NCI-H526 treated with DMSO at 0.1 percent for 48 hours (cell line): ENCODE data around the gene FGF22.
A peak's percentile ranks its signal among the peaks of the same experiment; 100 is the strongest.

Experiments used
- DNase-seq: peaks from one replicate; lab custom pipeline; 2025; lab: John Stamatoyannopoulos, UW

The FGF22 gene

GRCh38 chr19:680287-681028 lies 40.8 kb downstream of the FGF22 start:
- peak; percentile 82 for DNase-seq

GRCh38 chr19:681029-682019 lies 41.6 kb downstream of the FGF22 start:
- DNase-seq = no peak

DNA sequence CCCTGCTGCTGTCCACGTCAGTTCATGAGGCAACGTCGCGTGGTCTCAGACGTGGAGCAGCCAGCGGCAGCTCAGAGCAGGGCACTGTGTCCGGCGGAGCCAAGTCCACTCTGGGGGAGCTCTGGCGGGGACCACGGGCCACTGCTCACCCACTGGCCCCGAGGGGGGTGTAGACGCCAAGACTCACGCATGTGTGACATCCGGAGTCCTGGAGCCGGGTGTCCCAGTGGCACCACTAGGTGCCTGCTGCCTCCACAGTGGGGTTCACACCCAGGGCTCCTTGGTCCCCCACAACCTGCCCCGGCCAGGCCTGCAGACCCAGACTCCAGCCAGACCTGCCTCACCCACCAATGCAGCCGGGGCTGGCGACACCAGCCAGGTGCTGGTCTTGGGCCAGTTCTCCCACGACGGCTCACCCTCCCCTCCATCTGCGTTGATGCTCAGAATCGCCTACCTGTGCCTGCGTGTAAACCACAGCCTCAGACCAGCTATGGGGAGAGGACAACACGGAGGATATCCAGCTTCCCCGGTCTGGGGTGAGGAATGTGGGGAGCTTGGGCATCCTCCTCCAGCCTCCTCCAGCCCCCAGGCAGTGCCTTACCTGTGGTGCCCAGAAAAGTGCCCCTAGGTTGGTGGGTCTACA lies 43.1 kb downstream of the FGF22 start:
- DNase-seq = no peak

DNA sequence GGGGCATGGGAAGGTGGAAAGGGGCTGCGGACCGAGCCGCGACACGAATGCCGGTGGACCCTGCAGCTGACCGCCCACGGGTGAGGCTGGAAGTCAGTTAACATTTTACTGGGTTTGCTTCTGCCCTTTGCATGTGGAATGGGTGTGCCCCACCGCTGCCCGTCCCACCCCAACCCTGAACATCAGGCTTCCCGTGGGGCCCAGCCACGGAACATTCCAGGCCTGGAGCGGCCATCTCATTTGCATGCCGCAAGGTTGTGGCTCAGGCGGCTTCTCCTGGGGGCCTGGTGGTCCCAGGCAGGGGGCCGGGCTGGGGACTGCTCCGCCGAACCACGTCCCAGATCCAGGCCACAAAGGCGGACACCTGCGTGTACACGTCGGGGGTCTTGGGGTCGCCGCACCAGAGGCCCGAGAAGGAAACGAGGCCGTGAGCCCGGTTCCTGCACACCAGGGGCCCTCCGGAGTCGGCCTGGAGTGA lies 45.8 kb downstream of the FGF22 start:
- DNase-seq = no peak

GRCh38 chr19:686589-687297 lies 47.1 kb downstream of the FGF22 start:
- no peak for DNase-seq

GRCh38 chr19:687569-688166 lies 48.0 kb downstream of the FGF22 start:
- no peak for DNase-seq

- no peak for DNase-seq
Observed at GRCh38 chr19:688214-688613, 48.5 kb downstream of the FGF22 start.

DNA sequence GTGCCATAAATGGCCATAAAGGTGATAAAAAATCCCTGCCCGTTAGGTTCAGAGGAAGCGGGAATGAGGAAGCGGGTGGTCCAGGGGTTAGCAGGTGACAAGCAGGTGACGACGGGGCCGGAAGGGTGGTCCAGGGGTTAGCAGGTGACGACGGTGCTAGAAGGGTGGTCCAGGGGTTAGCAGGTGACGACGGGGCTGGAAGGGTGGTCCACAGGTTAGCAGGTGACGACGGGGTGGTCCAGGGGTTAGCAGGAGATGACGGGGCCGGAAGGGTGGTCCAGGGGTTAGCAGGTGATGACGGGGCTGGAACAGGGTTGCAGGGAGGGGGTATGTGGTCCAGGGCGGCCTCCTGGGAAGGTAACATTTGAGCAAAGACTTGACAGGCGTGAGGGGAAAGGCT lies 49.3 kb downstream of the FGF22 start:
- no peak for DNase-seq

GRCh38 chr19:690203-690602 lies 50.5 kb downstream of the FGF22 start:
- no peak for DNase-seq
